ENCODE data around the gene C11orf65. TPM values are rescaled to one million over a fixed set of nuclear protein-coding genes. Genes with fewer than 3 reads are reported as not detected.
"Not testable (repeated sequence)": the region's sequence is repeated elsewhere in the genome, so short reads cannot be mapped to it uniquely, and the experiment has no call there.

The C11orf65 gene
- total RNA-seq, 1 experiment from 2014 or later: 0.62 TPM

GRCh38 chr11:108402241-108402640 lies 65.1 kb downstream of the C11orf65 start:
- Histone ChIP-seq H3K79me2 (ENCODE audit: low read length) (no peaks in the 10 kb centered on the region), H3K4me1 (ENCODE audit: insufficient read depth, low read length) (no peaks in the 10 kb centered on the region), H3K9me3 (ENCODE audit: low read length) (no peaks in the 10 kb centered on the region), H3F3A (ENCODE audit: low read length, unreplicated experiment) (no peaks in the 10 kb centered on the region), H3K4me3 (ENCODE audit: low read length) (no peak overlapping the region), H3K27ac (ENCODE audit: low read length) (no peak overlapping the region), H3K27me3 (ENCODE audit: low read length) (no peaks in the 10 kb centered on the region), H4K20me1 (ENCODE audit: low read length) (no peaks in the 10 kb centered on the region), H3K9me2 (replicated peaks; ENCODE audit: low read length) (no peaks in the 10 kb centered on the region), H3K9ac (ENCODE audit: low read length) (no peak overlapping the region), H3K36me3 (ENCODE audit: low read depth, low read length) (no peaks in the 10 kb centered on the region), H3K4me2 (ENCODE audit: low read length) (no peak overlapping the region), H2AFZ (ENCODE audit: low read length) (no peak overlapping the region)
- ATAC-seq (no peak), DNase-seq (no peak)
- CTCF ChIA-PET: no interaction called here
- POLR2A ChIA-PET (ENCODE audit: unreplicated experiment): no interaction called here
- no TSS peak for BruUV-seq (replicated peaks)
- TF ChIP-seq, protein P1, sequence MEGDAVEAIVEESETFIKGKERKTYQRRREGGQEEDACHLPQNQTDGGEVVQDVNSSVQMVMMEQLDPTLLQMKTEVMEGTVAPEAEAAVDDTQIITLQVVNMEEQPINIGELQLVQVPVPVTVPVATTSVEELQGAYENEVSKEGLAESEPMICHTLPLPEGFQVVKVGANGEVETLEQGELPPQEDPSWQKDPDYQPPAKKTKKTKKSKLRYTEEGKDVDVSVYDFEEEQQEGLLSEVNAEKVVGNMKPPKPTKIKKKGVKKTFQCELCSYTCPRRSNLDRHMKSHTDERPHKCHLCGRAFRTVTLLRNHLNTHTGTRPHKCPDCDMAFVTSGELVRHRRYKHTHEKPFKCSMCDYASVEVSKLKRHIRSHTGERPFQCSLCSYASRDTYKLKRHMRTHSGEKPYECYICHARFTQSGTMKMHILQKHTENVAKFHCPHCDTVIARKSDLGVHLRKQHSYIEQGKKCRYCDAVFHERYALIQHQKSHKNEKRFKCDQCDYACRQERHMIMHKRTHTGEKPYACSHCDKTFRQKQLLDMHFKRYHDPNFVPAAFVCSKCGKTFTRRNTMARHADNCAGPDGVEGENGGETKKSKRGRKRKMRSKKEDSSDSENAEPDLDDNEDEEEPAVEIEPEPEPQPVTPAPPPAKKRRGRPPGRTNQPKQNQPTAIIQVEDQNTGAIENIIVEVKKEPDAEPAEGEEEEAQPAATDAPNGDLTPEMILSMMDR (conservative IDR thresholded peaks at IDR 0.05; ENCODE audit: low read depth, low read length): no peak
- TF ChIP-seq EZH2 (IDR thresholded peaks at IDR 0.05; ENCODE audit: low read length, unreplicated experiment): no peak
- no peak for TF ChIP-seq EZH2phosphoT487 (IDR thresholded peaks at IDR 0.05; ENCODE audit: borderline replicate concordance, low read length)
- intact Hi-C loops (cut with micrococcal nuclease): no loop called here

DNA sequence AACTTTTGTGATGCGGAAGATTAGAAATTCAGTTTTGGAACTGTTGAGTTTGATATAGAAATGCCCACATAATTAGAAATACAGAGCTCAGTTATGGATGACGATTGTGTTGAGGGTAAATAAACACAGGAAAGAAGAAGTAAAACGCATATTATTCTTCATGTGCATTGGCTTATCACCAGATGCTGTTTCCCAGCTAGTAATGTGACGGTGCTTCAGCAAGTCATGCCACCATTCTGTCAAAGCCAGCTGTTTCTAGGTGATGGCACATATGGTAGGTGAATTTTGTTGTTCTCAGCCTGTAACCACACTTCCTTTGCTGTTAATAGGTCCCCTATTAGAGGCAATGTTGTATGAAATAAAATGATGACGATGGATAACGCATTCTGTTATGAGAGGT lies 68.9 kb downstream of the C11orf65 start:
- no peak overlapping the region for H3K9ac ChIP-seq (ENCODE audit: low read length)
- H2AFZ ChIP-seq (ENCODE audit: low read length): no peak overlapping the region
- no peak for DNase-seq
- CTCF ChIA-PET: no interaction called here
- no peaks in the 10 kb centered on the region for H3K9me3 ChIP-seq (ENCODE audit: low read length)
- TF ChIP-seq EZH2phosphoT487 (IDR thresholded peaks at IDR 0.05; ENCODE audit: borderline replicate concordance, low read length) (no peak), EZH2 (IDR thresholded peaks at IDR 0.05; ENCODE audit: low read length, unreplicated experiment) (no peak)
- TF ChIP-seq, protein P1 (conservative IDR thresholded peaks at IDR 0.05; ENCODE audit: low read depth, low read length): no peak
- H3K4me1 ChIP-seq (ENCODE audit: insufficient read depth, low read length): no peaks in the 10 kb centered on the region
- no TSS peak for BruUV-seq (replicated peaks)
- no peaks in the 10 kb centered on the region for H3K36me3 ChIP-seq (ENCODE audit: low read depth, low read length)
- POLR2A ChIA-PET (ENCODE audit: unreplicated experiment): no interaction called here
- H3K9me2 ChIP-seq (replicated peaks; ENCODE audit: low read length): no peaks in the 10 kb centered on the region
- no peak overlapping the region for H3K4me2 ChIP-seq (ENCODE audit: low read length)
- H4K20me1 ChIP-seq (ENCODE audit: low read length): no peaks in the 10 kb centered on the region
- intact Hi-C loops (cut with micrococcal nuclease): no loop called here
- H3K27ac ChIP-seq (ENCODE audit: low read length): no peak overlapping the region
- H3F3A ChIP-seq (ENCODE audit: low read length, unreplicated experiment): no peaks in the 10 kb centered on the region
- no peak overlapping the region for H3K4me3 ChIP-seq (ENCODE audit: low read length)
- no peaks in the 10 kb centered on the region for H3K79me2 ChIP-seq (ENCODE audit: low read length)
- H3K27me3 ChIP-seq (ENCODE audit: low read length): no peaks in the 10 kb centered on the region
- no peak for ATAC-seq

GRCh38 chr11:108396672-108397071 lies 70.7 kb downstream of the C11orf65 start:
- H3K4me3 ChIP-seq (ENCODE audit: low read length); H2AFZ ChIP-seq (ENCODE audit: low read length); H3K9ac ChIP-seq (ENCODE audit: low read length); H3K79me2 ChIP-seq (ENCODE audit: low read length); BruUV-seq (replicated peaks); H3K4me2 ChIP-seq (ENCODE audit: low read length); H3K4me1 ChIP-seq (ENCODE audit: insufficient read depth, low read length); intact Hi-C loops (cut with micrococcal nuclease); H3K9me3 ChIP-seq (ENCODE audit: low read length); DNase-seq; H3F3A ChIP-seq (ENCODE audit: low read length, unreplicated experiment); H3K9me2 ChIP-seq (replicated peaks; ENCODE audit: low read length); POLR2A ChIA-PET (ENCODE audit: unreplicated experiment); H4K20me1 ChIP-seq (ENCODE audit: low read length); CTCF ChIA-PET; H3K27ac ChIP-seq (ENCODE audit: low read length); H3K27me3 ChIP-seq (ENCODE audit: low read length); H3K36me3 ChIP-seq (ENCODE audit: low read depth, low read length); ATAC-seq: not testable (repeated sequence)

Data from PC-3 (cell line).